T-helper 2 cell treated with Interferon-gamma antibody and Interleukin-4, amounts not matched to agents 5 μg/mL and 100 μg/mL, for 36 hours (primary cell): ENCODE results near the gene HS3ST1.
"Not testable (repeated sequence)": the region's sequence is repeated elsewhere in the genome, so short reads cannot be mapped to it uniquely, and the experiment has no call there.

Experiments used
- DNase-seq: peaks from one replicate; pipeline ENCODE4 v3.0.0; 2021; ENCODE audit warnings: low spot score
- H3K27ac Mint-ChIP-seq: one replicate; pipeline ENCODE4 v1.8.0; 2021; ENCODE audit warnings: mild to moderate bottlenecking, mixed read lengths
- H3K27me3 Mint-ChIP-seq: one replicate; pipeline ENCODE4 v1.8.0; 2021; ENCODE audit warnings: low read depth, mixed read lengths
- H3K36me3 Mint-ChIP-seq: one replicate; pipeline ENCODE4 v1.8.0; 2021; ENCODE audit warnings: low read depth, mixed read lengths
- H3K4me1 Mint-ChIP-seq: one replicate; pipeline ENCODE4 v1.8.0; 2021; ENCODE audit warnings: low read depth, mixed read lengths
- H3K4me3 Mint-ChIP-seq: one replicate; pipeline ENCODE4 v1.8.0; 2022; ENCODE audit warnings: mild to moderate bottlenecking, moderate library complexity, mixed read lengths
- H3K9me3 Mint-ChIP-seq: one replicate; pipeline ENCODE4 v1.8.0; 2021; ENCODE audit warnings: mixed read lengths

Gene HS3ST1

GRCh38 chr4:11407551-11407950 is 21.1 kb downstream of the HS3ST1 start:
- Mint-ChIP-seq H3K36me3 (no peaks in the 10 kb centered on the region), H3K4me3 (no peak overlapping the region), H3K27ac (no peak overlapping the region), H3K4me1 (no peaks in the 10 kb centered on the region), H3K9me3 (no peaks in the 10 kb centered on the region), H3K27me3 (peaks cover 3% of the 10 kb centered on the region)
- DNase-seq: no peak

- DNase-seq: no peak
- H3K9me3 Mint-ChIP-seq: no peaks in the 10 kb centered on the region
- no peak overlapping the region for H3K4me3 Mint-ChIP-seq
- H3K4me1 Mint-ChIP-seq: no peaks in the 10 kb centered on the region
- no peak overlapping the region for H3K27ac Mint-ChIP-seq
- peaks cover 3% of the 10 kb centered on the region for H3K27me3 Mint-ChIP-seq
- H3K36me3 Mint-ChIP-seq: no peaks in the 10 kb centered on the region
Observed at GRCh38 chr4:11404431-11404830, 24.3 kb downstream of the HS3ST1 start.

GRCh38 chr4:11402192-11402591 is 26.5 kb downstream of the HS3ST1 start:
- Mint-ChIP-seq H3K36me3 (no peaks in the 10 kb centered on the region), H3K27ac (no peak overlapping the region), H3K9me3 (no peaks in the 10 kb centered on the region), H3K4me3 (no peak overlapping the region), H3K27me3 (no peaks in the 10 kb centered on the region), H3K4me1 (no peaks in the 10 kb centered on the region)
- no peak for DNase-seq

- Mint-ChIP-seq H3K27ac (no peak overlapping the region), H3K9me3 (no peaks in the 10 kb centered on the region), H3K27me3 (no peaks in the 10 kb centered on the region), H3K4me1 (no peaks in the 10 kb centered on the region), H3K4me3 (no peak overlapping the region), H3K36me3 (no peaks in the 10 kb centered on the region)
- DNase-seq: no peak
Observed at GRCh38 chr4:11399461-11399971, 29.2 kb downstream of the HS3ST1 start.

- H3K36me3 Mint-ChIP-seq: no peaks in the 10 kb centered on the region
- no peaks in the 10 kb centered on the region for H3K27me3 Mint-ChIP-seq
- H3K4me3 Mint-ChIP-seq: no peak overlapping the region
- no peaks in the 10 kb centered on the region for H3K9me3 Mint-ChIP-seq
- H3K4me1 Mint-ChIP-seq: no peaks in the 10 kb centered on the region
- DNase-seq: no peak
- H3K27ac Mint-ChIP-seq: no peak overlapping the region
Observed at GRCh38 chr4:11397819-11398610, 30.7 kb downstream of the HS3ST1 start.

GRCh38 chr4:11397146-11397545 is 31.5 kb downstream of the HS3ST1 start:
- Mint-ChIP-seq H3K4me1 (no peaks in the 10 kb centered on the region), H3K4me3 (no peak overlapping the region), H3K27ac (no peak overlapping the region), H3K27me3 (no peaks in the 10 kb centered on the region), H3K9me3 (no peaks in the 10 kb centered on the region), H3K36me3 (no peaks in the 10 kb centered on the region)
- DNase-seq: no peak

GRCh38 chr4:11393551-11393950 is 35.1 kb downstream of the HS3ST1 start:
- H3K4me1 Mint-ChIP-seq: no peaks in the 10 kb centered on the region
- H3K27ac Mint-ChIP-seq: no peak overlapping the region
- no peak overlapping the region for H3K4me3 Mint-ChIP-seq
- no peaks in the 10 kb centered on the region for H3K36me3 Mint-ChIP-seq
- no peaks in the 10 kb centered on the region for H3K27me3 Mint-ChIP-seq
- H3K9me3 Mint-ChIP-seq: no peaks in the 10 kb centered on the region
- no peak for DNase-seq

GRCh38 chr4:11384072-11384471 is 44.6 kb downstream of the HS3ST1 start:
- H3K36me3 Mint-ChIP-seq, H3K27me3 Mint-ChIP-seq, H3K4me1 Mint-ChIP-seq, H3K27ac Mint-ChIP-seq, H3K4me3 Mint-ChIP-seq, DNase-seq, H3K9me3 Mint-ChIP-seq: not testable (repeated sequence)

- Mint-ChIP-seq H3K27me3 (no peaks in the 10 kb centered on the region), H3K36me3 (no peaks in the 10 kb centered on the region), H3K4me1 (no peaks in the 10 kb centered on the region), H3K4me3 (no peak overlapping the region), H3K9me3 (peaks cover 3% of the 10 kb centered on the region), H3K27ac (no peak overlapping the region)
- no peak for DNase-seq
Observed at GRCh38 chr4:11376571-11376970, 52.1 kb downstream of the HS3ST1 start.

- no peak overlapping the region for H3K4me3 Mint-ChIP-seq
- H3K9me3 Mint-ChIP-seq: peaks cover 3% of the 10 kb centered on the region
- DNase-seq: no peak
- H3K27me3 Mint-ChIP-seq: no peaks in the 10 kb centered on the region
- no peaks in the 10 kb centered on the region for H3K4me1 Mint-ChIP-seq
- H3K27ac Mint-ChIP-seq: no peak overlapping the region
- H3K36me3 Mint-ChIP-seq: no peaks in the 10 kb centered on the region
Observed at GRCh38 chr4:11376146-11376545, 52.5 kb downstream of the HS3ST1 start.

GRCh38 chr4:11368701-11369115 is 60.0 kb downstream of the HS3ST1 start:
- Mint-ChIP-seq H3K27me3 (peaks cover 2% of the 10 kb centered on the region), H3K27ac (no peak overlapping the region), H3K4me3 (no peak overlapping the region), H3K9me3 (no peaks in the 10 kb centered on the region), H3K4me1 (no peaks in the 10 kb centered on the region), H3K36me3 (no peaks in the 10 kb centered on the region)
- no peak for DNase-seq

- Mint-ChIP-seq H3K4me1 (no peaks in the 10 kb centered on the region), H3K27ac (no peak overlapping the region), H3K27me3 (peaks cover 2% of the 10 kb centered on the region), H3K4me3 (no peak overlapping the region), H3K36me3 (no peaks in the 10 kb centered on the region), H3K9me3 (no peaks in the 10 kb centered on the region)
- no peak for DNase-seq
Observed at GRCh38 chr4:11367371-11367770, 61.3 kb downstream of the HS3ST1 start.

GRCh38 chr4:11366859-11367258 is 61.8 kb downstream of the HS3ST1 start:
- no peaks in the 10 kb centered on the region for H3K36me3 Mint-ChIP-seq
- no peak overlapping the region for H3K27ac Mint-ChIP-seq
- peaks cover 2% of the 10 kb centered on the region for H3K27me3 Mint-ChIP-seq
- no peaks in the 10 kb centered on the region for H3K9me3 Mint-ChIP-seq
- H3K4me1 Mint-ChIP-seq: no peaks in the 10 kb centered on the region
- no peak overlapping the region for H3K4me3 Mint-ChIP-seq
- no peak for DNase-seq

GRCh38 chr4:11365039-11365438 is 63.7 kb downstream of the HS3ST1 start:
- Mint-ChIP-seq H3K36me3 (no peaks in the 10 kb centered on the region), H3K27me3 (peaks cover 2% of the 10 kb centered on the region), H3K4me1 (no peaks in the 10 kb centered on the region), H3K27ac (no peak overlapping the region), H3K9me3 (no peaks in the 10 kb centered on the region), H3K4me3 (no peak overlapping the region)
- no peak for DNase-seq

GRCh38 chr4:11359591-11359990 is 69.1 kb downstream of the HS3ST1 start:
- H3K4me1 Mint-ChIP-seq: no peaks in the 10 kb centered on the region
- H3K9me3 Mint-ChIP-seq: no peaks in the 10 kb centered on the region
- H3K4me3 Mint-ChIP-seq: no peak overlapping the region
- H3K36me3 Mint-ChIP-seq: no peaks in the 10 kb centered on the region
- no peaks in the 10 kb centered on the region for H3K27me3 Mint-ChIP-seq
- DNase-seq: no peak
- no peak overlapping the region for H3K27ac Mint-ChIP-seq
